Adipose tissue (tissue), 3 donors: ENCODE measurements around the gene SIGLEC10. TPM values are rescaled to one million over a fixed set of nuclear protein-coding genes. Genes with fewer than 3 reads are reported as not detected.
A peak's percentile ranks its signal among the peaks of the same experiment; 100 is the strongest.
"Not testable (repeated sequence)": the region's sequence is repeated elsewhere in the genome, so short reads cannot be mapped to it uniquely, and the experiment has no call there.

ENCODE experiments used
- H3K27ac ChIP-seq: one replicate; pipeline ENCODE4 v1.5.1; 2013; ENCODE audit warnings: low read depth, low read length
- WGBS, 3 donors: extraction: QIAGEN DNeasy Blood & Tissue Kit; methylation state at CpG; one replicate each; pipeline ENCODE4 v1.1.7; 2013; 5-methylcytosine and 5-hydroxymethylcytosine counted together
- polyA plus RNA-seq, 3 donors: library from polyadenylated mRNA; stranded (reverse); fragments of 200-250 nt; gene quantifications; one replicate each; pipeline ENCODE4 v1.2.3, GENCODE V29; 2013
- donor health status: healthy with polysubstance abuse.
- donor health status: Bipolar disorder and iron deficiency.
- donor health status: healthy.

SIGLEC10 gene
- polyA plus RNA-seq, 3 donors = 2.1 to 3.5 (median 2.4) TPM

DNA sequence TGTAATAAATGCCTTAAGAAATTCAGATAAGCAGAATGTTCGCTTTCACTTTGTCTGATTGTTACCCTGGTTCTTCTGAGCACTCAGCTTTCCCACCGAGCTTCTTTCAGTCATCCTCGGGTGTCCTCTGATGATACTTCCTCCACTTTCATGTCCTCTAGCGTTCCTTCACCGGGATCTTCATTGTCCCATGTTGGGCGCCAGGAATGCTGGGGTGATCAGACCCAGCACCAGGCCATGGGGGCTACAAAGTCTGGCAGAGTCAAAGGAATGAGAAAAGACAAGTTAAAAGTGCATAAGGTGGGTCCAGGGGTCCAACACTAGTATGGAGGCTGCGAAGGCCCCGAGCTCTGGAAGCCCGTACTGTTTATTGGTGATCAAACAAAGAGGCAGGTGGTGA lies 15.3 kb downstream of the SIGLEC10 start:
- WGBS, 3 donors = 95 to 96% (median 95%) methylated on average over 9 of the region's 9 CpGs

DNA sequence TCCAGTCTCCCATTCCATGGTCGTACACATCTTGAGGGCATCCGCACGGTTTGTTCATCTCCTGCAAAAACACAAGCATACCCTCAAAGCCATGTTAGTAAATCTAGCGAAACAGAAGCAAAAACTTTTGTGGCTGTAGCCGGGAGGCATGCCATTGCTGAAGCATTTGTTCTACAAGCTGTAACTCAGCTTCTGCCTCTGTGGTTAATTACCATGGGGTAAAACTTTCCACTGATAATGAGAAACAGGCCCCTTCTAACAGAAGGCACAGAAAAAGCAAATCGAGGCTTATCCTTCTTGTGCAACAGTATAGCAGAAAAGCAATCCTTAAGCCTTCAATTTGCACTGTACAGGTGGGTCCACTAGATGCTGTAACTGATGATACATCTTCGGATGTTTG lies 17.5 kb downstream of the SIGLEC10 start:
- H3K27ac ChIP-seq = not testable (repeated sequence)
- 77 to 91% (median 77%) methylated on average over 7 of the region's 7 CpGs for WGBS, 3 donors

More for the DNA sequence above, 15.3 kb downstream of the SIGLEC10 start:
- H3K27ac ChIP-seq = no peak overlapping the region

DNA sequence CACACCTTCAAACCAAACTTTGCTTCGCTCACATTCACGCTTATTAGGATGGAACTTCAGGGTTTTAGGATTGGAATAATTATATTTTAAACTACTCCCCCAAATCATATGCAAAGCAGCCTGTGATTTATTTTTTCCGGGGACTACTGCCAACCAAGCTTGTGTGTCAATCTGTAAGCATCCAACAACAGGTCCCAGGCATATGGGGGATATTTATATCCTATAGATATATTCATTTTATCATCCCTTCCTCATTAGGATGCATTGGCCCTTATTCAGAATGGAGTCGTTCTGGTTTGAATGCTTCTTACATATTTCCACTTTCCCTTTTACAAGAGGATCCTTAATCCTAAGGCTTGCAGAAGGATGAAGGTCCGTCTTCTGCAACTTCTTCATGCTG lies 18.2 kb downstream of the SIGLEC10 start:
- H3K27ac ChIP-seq = no peak overlapping the region
- 91 to 92% (median 91%) methylated on average over 5 of the region's 5 CpGs for WGBS, 3 donors

DNA sequence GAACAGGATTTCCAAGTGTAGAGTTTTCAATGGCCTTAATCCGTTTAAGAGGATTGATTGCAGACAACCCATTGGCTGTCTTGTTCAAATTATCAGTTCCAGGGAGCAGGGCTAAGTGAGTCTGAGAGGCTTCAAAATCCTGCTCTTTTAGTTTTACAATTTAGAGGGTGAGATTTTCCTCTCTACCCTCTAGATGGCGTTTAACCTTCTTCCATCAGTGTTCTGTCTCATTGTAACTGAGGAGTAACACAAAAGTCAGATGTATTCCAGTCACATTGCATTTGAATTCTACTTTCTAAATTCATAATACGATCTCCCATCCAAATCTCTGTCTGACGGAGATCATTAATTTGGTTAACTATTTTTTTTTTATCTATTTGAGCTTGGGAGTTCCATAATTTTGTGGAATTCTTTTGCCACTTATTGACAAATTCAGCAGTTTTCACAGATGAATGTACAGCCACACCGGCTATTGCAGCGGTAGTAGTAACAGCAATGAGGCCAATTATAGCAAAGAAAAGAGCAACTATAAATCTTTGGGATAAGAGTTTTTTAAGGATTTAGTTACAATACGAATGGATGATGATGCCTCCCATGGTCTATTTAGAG lies 19.2 kb downstream of the SIGLEC10 start:
- 42 to 47% (median 45%) methylated on average over 7 of the region's 7 CpGs for WGBS, 3 donors
- no peak overlapping the region for H3K27ac ChIP-seq

DNA sequence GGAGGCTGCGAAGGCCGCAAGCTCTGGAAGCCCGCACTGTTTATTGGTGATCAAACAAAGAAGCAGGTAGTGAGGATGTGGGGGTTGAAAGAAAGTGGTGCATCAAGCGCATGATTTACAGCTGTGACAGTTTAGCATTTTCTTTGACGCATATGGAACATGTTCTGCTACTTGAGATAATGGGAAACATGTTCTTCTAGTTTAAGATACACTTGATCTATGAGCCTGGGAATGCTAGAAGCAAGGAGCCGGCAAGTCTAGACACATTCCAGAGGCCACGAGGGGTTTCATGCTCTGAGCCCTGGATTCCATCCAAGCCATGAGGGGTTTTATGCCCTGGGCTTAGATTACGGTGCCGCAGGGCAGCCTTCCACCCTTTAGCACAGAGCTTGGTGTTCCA lies 20.0 kb downstream of the SIGLEC10 start:
- 71 to 75% (median 74%) methylated on average over 9 of the region's 9 CpGs for WGBS, 3 donors

DNA sequence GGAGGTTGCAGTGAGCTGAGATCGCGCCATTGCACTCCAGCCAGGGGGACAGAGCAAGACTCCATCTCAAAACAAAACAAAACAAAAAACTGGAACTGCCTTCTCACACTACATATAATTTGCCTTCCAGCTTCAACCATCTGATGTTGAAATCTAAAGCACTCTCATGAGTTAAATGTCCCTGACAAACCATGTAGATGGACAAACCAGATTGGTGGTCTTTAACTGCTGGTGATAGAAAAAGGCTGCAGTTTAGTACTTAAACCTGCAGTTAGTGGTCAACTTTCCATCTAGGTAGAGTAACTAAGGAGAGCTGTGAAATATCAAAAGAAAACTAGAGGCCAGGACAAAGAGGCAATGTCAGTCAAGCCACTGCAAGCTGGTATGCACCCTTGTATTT lies 21.3 kb downstream of the SIGLEC10 start:
- H3K27ac ChIP-seq = no peak overlapping the region
- WGBS, 3 donors = 94 to 100% (median 97%) methylated on average over 2 of the region's 2 CpGs

More for the DNA sequence above, 20.0 kb downstream of the SIGLEC10 start:
- H3K27ac ChIP-seq = not testable (repeated sequence)

DNA sequence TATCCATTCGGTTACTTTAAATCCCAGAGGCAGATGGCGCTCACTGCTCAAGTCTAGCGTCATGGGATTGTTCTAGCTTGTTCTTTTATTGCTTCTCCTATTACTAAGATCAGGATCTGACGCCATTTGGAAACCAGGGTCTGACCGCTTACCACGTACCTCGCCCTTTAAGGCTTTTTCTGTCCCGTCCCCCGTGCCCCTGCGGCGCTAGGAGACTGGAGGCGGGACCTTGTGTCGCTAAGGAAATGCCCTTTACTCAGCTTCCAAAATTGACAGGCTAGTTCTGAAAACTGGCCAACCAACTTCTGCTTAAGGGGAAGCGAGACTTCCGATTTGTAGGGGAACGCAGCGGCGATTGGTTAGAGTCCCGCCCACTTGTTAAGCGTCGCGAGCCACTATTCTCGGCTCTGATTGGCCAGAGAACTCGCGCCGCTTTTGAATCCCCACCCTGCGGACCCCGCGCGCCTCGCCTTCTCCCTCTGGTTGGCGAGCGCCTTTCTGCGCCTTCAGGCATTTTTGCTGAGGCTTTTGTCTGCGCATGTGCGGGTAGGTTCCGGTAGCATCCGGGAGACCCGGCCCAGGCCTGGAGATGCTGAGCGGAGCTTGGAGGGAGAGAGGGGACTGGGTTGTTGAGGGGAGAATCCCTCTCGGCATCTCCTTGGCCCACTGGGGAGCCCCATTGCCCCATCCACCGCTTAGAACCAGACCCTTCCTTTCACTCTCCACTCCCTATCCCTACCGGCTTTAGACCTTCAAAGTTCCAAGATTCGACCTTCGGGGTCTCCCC lies 23.2 kb downstream of the SIGLEC10 start:
- H3K27ac ChIP-seq = peak overlapping the region; percentile 4
- WGBS, 3 donors = 1 to 3% (median 2%) methylated on average over 43 to 45 of the region's 45 CpGs

DNA sequence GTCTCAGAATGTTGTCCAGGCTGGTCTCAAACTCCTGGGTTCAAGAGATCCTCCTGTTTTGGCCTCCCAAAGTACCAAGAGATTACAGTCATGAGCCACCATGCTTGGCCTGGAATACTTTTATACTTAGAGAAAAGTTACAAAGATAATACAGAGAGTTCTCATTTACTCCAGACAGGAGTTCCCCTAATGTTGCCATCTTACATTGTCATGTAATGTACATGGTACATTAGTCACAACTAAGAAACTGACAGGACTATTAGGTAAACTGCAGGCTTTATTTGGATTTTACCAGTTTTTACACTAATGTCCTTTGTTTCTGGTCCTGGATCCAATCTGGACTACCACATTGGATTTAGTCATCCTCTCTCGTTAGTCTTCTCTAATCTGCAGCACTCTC lies 24.7 kb downstream of the SIGLEC10 start:
- H3K27ac ChIP-seq = no peak overlapping the region
- WGBS, 3 donors = 67 to 100% (median 79%) methylated on average over 1 of the region's 1 CpG

DNA sequence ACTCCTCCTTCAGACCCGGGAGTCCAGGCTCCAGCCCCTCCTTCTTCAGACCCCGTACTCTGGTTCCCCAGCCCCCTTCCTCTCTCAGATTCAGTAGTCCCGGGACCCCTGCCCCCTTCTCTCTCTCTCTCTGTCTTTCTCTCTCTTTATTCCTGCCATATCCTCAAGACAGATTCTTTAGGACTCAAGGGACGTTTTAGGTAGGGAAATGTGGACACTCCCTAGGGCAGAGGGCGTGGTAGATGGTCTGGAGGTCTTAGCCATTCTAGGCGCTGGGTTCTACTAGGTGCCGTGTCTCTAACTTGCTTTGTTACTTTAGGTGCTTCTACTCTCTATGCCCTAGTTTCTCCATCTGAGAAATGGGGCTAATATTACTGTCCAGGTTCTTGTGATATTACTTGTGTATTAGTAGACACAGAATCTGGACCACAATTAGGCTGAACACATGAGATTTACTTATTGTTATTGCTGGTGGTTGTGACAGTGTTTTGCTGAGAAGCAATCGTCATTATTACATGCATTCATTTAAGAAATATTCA lies 26.3 kb downstream of the SIGLEC10 start:
- 57 to 71% (median 59%) methylated on average over 8 of the region's 8 CpGs for WGBS, 3 donors
- H3K27ac ChIP-seq = no peak overlapping the region

DNA sequence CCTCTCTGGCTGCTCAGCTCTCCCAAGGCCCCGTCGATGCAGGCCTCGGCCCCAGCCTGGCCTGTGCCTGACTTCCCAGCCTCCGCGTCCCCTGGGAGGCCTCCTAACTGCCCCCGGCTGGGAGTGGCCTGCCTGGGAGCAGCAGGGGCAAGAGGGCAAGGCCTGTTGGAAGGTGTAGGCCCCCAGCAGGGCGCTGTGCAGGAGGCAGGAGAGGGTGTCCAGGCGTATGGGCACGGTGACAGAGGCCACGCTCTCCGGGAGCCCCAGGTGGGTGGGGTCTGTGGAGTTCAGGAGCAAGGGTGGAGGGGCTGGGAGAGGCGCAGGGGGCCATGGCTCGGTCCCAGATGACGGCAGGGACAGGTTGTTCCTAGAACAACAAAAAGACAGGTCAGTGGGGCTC lies 28.3 kb downstream of the SIGLEC10 start:
- 76 to 89% (median 83%) methylated on average over 14 of the region's 14 CpGs for WGBS, 3 donors
- H3K27ac ChIP-seq = no peak overlapping the region

DNA sequence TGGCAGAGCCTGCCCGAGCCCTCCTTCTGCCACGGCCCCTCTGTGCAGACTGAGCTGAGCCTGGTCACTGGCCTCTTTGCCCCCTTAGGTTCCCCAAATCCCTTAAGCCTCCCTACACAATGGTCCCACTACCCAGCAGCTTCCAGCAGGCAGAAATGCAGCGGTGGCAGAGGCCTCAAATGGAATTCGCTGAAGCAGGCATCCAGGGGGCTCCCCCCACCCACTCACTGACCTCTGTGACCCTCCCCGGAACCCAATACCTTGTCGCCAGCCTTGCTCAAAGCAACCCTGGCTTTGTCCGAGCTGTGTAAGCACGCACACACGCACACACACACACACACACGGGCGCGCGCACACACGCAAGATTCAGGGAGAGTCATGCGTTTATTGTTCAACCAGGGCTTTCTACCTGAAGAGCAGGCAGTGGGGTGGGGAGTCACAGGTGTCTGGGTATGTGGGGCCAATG lies 29.5 kb downstream of the SIGLEC10 start, which contains the start of gene LIM2:
TSS of gene LIM2 (minus strand) at position 51 of the 466 bp plus-strand sequence. CDS start 531 bp downstream, outside the sequence.
- no peak within 1 kb of the TSS for H3K27ac ChIP-seq
- 68 to 87% (median 82%) methylated on average over 15 of the region's 15 CpGs for WGBS, 3 donors

DNA sequence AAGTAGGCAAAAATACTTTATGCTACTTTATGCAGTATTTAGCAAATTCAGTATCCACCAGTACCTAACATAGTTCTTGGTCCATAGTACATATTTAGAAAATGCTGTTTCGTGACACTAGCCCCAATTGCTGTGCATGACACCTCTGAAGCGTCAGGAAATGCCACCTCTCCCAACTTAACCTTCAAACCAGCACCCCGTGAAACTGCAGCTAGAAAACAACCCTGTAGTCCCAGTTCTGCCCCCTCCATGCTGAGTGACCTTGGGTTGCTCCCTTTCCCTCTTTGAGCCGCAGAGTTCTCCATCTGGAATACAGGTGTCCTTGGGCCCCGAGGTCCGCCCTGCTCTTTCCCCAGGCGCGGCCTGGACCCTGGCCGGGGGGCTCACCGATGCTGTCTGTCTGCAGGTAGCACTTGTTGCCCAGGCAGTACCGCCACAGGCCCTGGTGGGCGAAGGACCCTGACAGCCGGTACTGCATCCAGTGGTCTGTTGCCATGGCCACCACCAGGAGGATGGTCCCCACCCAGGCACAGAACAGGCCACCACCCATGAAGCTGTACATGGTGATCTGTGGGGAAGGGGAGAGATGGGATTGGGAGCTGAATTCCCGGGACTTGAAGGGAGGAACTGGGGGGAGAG lies 30.4 kb downstream of the SIGLEC10 start:
- no peak overlapping the region for H3K27ac ChIP-seq
- 77 to 91% (median 89%) methylated on average over 14 of the region's 14 CpGs for WGBS, 3 donors

DNA sequence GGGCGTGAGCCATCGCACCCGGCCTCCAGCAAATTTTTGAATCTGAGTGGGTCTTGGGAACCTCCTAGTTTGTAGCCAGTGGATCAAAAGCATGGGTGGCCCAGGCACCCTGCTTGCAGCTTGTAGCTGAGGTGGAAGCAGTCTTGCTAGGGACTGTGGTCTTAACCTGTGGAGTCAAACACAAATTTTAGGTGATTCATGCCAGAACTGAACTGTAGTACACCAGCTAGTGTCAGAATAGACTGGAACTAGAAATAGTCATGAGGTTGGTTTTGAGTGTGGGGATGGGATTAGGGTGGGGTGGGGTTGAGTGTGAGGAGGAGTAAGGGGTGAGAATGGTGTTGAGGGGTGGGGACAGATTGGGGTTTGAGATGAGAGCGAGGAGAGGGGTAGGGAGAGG lies 35.4 kb downstream of the SIGLEC10 start:
- 92 to 97% (median 97%) methylated on average over 4 of the region's 4 CpGs for WGBS, 3 donors
- no peak overlapping the region for H3K27ac ChIP-seq

DNA sequence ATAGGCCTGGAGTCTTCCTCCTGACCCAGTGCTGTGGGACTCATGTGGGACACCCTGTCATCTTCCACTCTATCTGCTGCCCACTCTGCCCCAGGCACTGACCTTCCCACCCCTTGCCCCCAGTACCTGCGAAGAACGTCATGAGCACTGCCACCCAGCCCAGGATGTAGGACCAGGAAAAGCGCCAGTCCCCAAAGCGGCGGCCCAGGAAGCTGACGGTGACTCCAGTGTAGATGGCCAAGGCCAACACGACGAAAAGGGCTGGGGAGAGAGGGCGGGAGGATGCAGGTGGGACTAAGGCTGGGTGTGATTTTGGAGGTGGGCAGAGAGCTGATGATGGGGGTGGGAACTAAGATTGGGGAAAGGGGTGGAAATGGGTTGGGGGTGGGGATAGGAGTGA lies 37.1 kb downstream of the SIGLEC10 start:
- 90 to 91% (median 90%) methylated on average over 9 of the region's 9 CpGs for WGBS, 3 donors
- H3K27ac ChIP-seq = no peak overlapping the region

DNA sequence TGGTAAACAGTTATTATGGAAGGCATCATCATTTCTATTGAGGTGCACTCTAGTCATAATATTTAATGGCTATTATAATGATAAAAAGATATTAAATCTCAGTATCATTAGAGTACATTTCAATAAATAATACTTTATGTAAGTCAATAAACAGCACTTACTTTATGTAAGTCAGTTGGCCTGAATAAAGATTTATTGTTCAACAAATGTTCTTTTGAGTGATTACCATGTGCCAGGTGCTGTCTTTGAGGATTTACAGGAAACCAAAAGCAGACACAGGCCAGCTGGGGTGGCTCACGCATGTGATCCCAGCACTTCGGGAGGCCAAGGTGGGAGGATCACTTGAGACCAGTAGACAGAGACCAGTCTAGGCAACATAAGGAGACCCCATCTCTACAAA lies 40.0 kb downstream of the SIGLEC10 start:
- 74 to 82% (median 77%) methylated on average over 2 of the region's 2 CpGs for WGBS, 3 donors
- no peak overlapping the region for H3K27ac ChIP-seq

DNA sequence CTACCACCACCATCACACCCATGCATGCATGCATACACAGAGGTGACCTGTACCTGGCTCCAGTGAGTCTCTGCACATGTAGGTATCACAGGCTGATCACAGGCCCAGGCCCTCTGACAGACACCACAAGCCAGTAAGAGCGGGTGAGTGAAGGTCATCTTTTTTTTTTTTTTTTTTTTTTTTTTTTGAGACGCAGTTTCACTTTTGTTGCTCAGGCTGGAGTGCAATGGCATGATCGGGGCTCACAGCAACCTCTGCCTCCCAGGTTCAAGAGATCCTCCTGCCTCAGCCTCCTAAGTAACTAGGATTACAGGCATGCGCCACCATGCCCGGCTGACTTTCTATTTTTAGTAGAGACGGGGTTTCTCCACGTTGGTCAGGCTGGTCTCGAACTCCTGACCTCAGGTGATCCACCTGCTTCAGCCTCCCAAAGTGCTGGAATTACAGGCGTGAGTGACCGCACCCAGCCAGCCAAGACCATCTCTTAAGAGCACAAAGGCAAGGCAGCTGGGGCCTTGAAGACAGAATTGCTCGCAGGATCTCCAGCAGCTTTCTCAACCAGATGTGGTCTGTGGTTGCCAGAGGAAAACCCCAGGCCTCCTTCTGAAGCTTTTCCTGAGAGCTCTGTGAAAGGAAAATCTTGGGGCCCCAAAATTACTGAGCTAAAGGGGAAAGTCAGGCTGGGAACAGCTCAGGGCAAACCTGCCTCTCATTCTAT lies 41.8 kb downstream of the SIGLEC10 start:
- 48 to 69% (median 59%) methylated on average over 10 to 11 of the region's 11 CpGs for WGBS, 3 donors
- H3K27ac ChIP-seq = no peak overlapping the region

DNA sequence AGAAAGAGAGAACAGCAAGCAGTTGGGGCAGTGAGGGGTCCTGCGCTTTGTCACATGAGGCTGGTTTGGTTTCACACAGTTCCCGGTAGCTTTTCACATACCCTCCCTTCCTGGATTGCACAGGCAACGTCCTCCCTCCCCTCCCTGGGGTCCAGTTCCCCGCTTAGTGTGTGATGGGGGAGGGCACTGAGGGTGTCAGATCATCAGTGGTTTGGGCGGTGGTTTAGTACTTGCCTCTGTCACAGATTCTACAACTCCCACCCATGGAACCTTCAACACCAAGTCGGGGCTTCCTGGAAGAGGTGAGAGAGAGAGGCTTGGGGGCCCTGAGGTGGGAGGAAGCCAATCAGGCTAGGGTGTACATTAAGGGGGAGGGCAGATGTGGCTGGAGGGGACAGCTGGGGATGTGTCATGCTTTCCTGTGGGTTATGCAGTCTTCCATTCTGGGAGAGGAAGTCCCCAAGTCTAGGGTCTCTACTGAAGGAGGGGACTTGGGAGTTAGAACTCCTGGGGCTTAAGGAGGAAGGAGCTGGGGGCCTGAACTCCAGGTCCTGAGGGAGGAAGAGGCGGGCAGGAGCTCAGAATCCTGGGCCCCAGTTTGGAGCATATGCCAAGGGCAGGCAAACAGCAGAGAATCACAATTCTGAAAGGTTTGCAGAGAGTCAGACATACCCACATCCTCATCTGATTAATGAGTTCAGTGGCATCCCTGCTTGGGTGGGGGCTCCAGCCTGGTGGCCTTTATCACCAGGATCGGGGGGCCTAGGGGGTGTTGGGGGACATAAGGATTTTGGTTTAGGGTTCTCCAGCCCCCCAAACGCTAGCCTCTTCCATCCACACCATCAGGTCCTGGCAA lies 44.6 kb downstream of the SIGLEC10 start, which contains the start of gene NKG7:
TSS of gene NKG7 (minus strand) at position 6 of the 856 bp plus-strand sequence. CDS start 119 bp downstream, outside the sequence.
- 31 to 41% (median 32%) methylated on average over 9 of the region's 9 CpGs for WGBS, 3 donors
- no peak within 1 kb of the TSS for H3K27ac ChIP-seq
